Activated CD8-positive, alpha-beta T cell treated with anti-CD3 and anti-CD28 coated beads for 36 hours (primary cell): ENCODE results near the gene HOXD8. TPM values are rescaled to one million over a fixed set of nuclear protein-coding genes. Genes with fewer than 3 reads are reported as not detected.
A peak's percentile ranks its signal among the peaks of the same experiment; 100 is the strongest.

Experiments
- ATAC-seq: fragments of 200-7000 bp; cut with Tn5 transposase; one replicate; pipeline ENCODE4 v1.10.0; 2021; ENCODE audit warnings: mild to moderate bottlenecking, moderate library complexity
- CTCF ChIA-PET: fragments of 350-600 bp; sonication (Branson Sonifier 250); formaldehyde crosslinking; loops from one replicate; lab custom pipeline; 2021; ENCODE audit warnings: antibody characterized with exemption; lab: Charles Lee
- POLR2A ChIA-PET: fragments of 350-600 bp; sonication (Branson Sonifier 250); formaldehyde crosslinking; loops from one replicate; lab custom pipeline; 2021; ENCODE audit warnings: antibody characterized with exemption; lab: Charles Lee
- DNase-seq: peaks from one replicate; pipeline ENCODE4 v3.0.0-alpha.2; 2020
- H3K27ac Mint-ChIP-seq: one replicate; pipeline ENCODE4 v1.8.0; 2021; ENCODE audit warnings: mild to moderate bottlenecking, mixed read lengths
- H3K27me3 Mint-ChIP-seq: one replicate; pipeline ENCODE4 v1.8.0; 2021; ENCODE audit warnings: mixed read lengths
- H3K36me3 Mint-ChIP-seq: one replicate; pipeline ENCODE4 v1.8.0; 2021; ENCODE audit warnings: low read depth, mixed read lengths
- H3K4me1 Mint-ChIP-seq: one replicate; pipeline ENCODE4 v1.8.0; 2021; ENCODE audit warnings: low read depth, mixed read lengths
- H3K4me3 Mint-ChIP-seq: one replicate; pipeline ENCODE4 v1.8.0; 2021; ENCODE audit warnings: mild to moderate bottlenecking, moderate library complexity, mixed read lengths
- H3K9me3 Mint-ChIP-seq: one replicate; pipeline ENCODE4 v1.8.0; 2021; ENCODE audit warnings: mixed read lengths
- intact Hi-C: fragments of 100-400 bp; cut with micrococcal nuclease; formaldehyde crosslinking; loops from one replicate; pipeline ENCODE4 v1.10.0; 2022
- total RNA-seq, 2 experiments: library from RNA; stranded (reverse); gene quantifications; one replicate each; pipeline ENCODE4 v1.2.3, GENCODE V29; 2021
- TF ChIP-seq, protein P1 (sequence below): fragments of 200-600 bp; IDR thresholded peaks from one replicate; pipeline ENCODE4 v1.8.0; 2022; ENCODE audit warnings: antibody characterized with exemption, mild to moderate bottlenecking

HOXD8 gene
- total RNA-seq, 2 experiments from 2014 or later, result not detected

DNA sequence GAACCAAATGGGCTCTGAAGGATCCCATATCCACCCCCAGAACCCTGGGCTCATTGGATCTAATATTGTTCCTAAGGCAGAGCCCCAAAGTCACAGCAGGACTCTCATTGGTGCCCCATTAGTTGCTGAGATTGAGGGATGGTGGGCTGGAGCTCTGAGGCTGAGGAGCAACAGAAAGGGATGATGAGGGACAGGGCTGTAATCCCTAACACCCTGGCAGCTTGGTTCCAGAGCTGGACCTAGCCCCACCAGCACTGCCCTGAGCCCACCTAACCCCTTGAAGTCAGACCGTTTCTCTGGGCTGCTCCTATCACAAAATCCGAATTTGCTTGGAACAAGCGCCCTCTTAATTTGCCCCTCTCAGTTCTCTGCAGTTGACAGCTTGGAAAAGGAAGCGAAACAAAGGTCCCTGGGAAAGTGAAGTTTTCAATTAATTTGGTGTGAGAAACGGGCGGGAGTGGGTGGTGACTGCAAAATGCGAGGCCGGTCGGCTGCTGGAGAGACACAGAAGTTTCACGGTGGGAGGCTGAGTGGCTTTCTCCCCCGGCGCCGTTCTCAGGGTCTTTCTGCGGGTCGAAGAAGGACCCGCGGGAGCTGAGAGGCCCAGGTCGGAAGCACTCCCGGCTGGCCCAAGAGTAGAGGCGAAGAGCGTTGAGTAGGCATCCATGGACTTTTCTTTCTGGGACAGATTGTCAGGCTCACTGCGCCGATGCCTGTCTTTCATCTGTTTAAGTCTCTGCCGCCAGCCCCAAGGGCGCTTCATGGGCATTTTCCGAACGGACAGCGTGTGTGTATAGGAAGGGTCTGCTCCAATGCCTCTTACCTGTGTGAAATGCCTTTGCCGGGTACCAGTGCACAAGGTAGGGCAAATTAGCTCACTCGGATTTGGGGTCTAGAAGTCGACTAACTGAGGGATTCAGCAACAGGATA is 37.9 kb upstream of the HOXD8 start:
- H3K27ac Mint-ChIP-seq, result no peak overlapping the region
- TF ChIP-seq, protein P1, sequence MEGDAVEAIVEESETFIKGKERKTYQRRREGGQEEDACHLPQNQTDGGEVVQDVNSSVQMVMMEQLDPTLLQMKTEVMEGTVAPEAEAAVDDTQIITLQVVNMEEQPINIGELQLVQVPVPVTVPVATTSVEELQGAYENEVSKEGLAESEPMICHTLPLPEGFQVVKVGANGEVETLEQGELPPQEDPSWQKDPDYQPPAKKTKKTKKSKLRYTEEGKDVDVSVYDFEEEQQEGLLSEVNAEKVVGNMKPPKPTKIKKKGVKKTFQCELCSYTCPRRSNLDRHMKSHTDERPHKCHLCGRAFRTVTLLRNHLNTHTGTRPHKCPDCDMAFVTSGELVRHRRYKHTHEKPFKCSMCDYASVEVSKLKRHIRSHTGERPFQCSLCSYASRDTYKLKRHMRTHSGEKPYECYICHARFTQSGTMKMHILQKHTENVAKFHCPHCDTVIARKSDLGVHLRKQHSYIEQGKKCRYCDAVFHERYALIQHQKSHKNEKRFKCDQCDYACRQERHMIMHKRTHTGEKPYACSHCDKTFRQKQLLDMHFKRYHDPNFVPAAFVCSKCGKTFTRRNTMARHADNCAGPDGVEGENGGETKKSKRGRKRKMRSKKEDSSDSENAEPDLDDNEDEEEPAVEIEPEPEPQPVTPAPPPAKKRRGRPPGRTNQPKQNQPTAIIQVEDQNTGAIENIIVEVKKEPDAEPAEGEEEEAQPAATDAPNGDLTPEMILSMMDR, result no peak
- no peaks in the 10 kb centered on the region for H3K9me3 Mint-ChIP-seq
- H3K27me3 Mint-ChIP-seq, result peaks cover 89% of the 10 kb centered on the region
- peak overlapping the region; percentile 42 for H3K4me3 Mint-ChIP-seq
- intact Hi-C loops, result no loop called here
- DNase-seq (no peak), ATAC-seq (no peak)
- ChIA-PET CTCF (no interaction called here), POLR2A (no interaction called here)
- H3K4me1 Mint-ChIP-seq, result peaks cover 9% of the 10 kb centered on the region
- peaks cover 3% of the 10 kb centered on the region for H3K36me3 Mint-ChIP-seq

DNA sequence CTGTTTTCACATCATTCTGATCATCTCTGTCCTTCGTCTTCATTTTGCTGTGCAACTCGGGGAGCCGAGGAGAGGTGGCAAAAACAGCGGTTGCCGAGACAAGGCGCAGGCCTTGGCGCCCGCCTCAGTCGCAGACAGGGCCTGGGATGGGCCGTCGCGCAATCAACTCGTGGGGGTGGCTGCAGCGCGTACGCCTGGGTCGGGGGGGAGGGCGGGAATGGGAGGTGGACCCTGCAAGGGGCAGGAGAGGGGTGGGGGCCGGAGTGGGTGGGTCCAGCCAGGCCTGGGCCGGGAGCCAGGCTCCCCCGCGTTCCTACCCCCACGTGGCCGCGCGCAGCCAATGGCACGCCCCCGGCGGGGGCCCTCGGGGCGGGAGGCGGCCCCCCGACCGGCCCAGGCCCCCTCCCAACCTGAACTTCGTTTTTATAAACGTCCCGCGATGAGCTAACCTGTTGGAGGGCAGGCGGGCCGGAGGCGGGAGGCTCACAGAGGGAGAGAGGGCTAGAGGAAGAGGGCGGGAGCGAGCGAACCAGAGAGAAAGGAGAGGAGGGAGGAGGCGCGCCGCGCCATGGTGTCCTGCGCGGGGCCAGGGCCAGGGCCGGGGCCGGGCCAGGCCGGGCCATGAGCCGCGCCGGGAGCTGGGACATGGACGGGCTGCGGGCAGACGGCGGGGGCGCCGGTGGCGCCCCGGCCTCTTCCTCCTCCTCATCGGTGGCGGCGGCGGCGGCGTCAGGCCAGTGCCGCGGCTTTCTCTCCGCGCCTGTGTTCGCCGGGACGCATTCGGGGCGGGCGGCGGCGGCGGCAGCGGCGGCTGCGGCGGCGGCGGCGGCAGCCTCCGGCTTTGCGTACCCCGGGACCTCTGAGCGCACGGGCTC is 37.0 kb upstream of the HOXD8 start, which contains the start of gene HOXD13:
Gene HOXD13 (plus strand): TSS at position 452 of the 875 bp plus-strand sequence. CDS start 170 bp downstream, at position 622.
- no peaks in the 10 kb centered on the region for H3K9me3 Mint-ChIP-seq
- peaks cover 17% of the 10 kb centered on the region for H3K4me1 Mint-ChIP-seq
- ChIA-PET CTCF (no interaction called here), POLR2A (no interaction called here)
- peak within 1 kb of the TSS; percentile 42 for H3K4me3 Mint-ChIP-seq
- peaks cover 3% of the 10 kb centered on the region for H3K36me3 Mint-ChIP-seq
- H3K27ac Mint-ChIP-seq, result no peak within 1 kb of the TSS
- DNase-seq, result no peak
- TF ChIP-seq, protein P1, result no peak
- intact Hi-C loops, result no loop called here
- H3K27me3 Mint-ChIP-seq, result peaks cover 87% of the 10 kb centered on the region
- ATAC-seq, result peak; percentile 36

DNA sequence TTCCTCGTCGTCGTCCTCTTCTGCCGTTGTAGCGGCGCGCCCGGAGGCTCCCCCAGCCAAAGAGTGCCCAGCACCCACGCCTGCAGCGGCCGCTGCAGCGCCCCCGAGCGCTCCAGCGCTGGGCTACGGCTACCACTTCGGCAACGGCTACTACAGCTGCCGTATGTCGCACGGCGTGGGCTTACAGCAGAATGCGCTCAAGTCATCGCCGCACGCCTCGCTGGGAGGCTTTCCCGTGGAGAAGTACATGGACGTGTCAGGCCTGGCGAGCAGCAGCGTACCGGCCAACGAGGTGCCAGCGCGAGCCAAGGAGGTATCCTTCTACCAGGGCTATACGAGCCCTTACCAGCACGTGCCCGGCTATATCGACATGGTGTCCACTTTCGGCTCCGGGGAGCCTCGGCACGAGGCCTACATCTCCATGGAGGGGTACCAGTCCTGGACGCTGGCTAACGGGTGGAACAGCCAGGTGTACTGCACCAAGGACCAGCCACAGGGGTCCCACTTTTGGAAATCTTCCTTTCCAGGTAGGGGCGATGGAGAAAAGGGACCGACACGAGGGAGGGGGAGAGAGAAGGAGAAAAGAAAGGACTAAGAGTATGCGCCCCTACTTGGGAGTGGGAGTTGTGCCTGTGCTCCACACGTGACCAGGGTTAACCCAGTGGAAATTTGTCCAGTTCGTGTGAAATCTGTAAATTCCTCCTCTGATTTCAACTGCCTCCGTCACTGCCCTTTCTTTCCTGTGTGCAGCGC is 36.2 kb upstream of the HOXD8 start:
- DNase-seq, result no peak
- no peaks in the 10 kb centered on the region for H3K9me3 Mint-ChIP-seq
- TF ChIP-seq, protein P1, result no peak
- CTCF ChIA-PET, result interaction anchor here (3.0 kb wide), 1 partner anchor 8 kb away, joined by 8 read pairs; no protein-coding TSS in a partner anchor
- H3K4me3 Mint-ChIP-seq, result no peak overlapping the region
- POLR2A ChIA-PET, result no interaction called here
- no peak for ATAC-seq
- intact Hi-C loops, result no loop called here
- peaks cover 3% of the 10 kb centered on the region for H3K36me3 Mint-ChIP-seq
- peaks cover 21% of the 10 kb centered on the region for H3K4me1 Mint-ChIP-seq
- no peak overlapping the region for H3K27ac Mint-ChIP-seq
- peaks cover 87% of the 10 kb centered on the region for H3K27me3 Mint-ChIP-seq

- Mint-ChIP-seq H3K27me3 (peaks cover 84% of the 10 kb centered on the region), H3K4me3 (no peak overlapping the region), H3K27ac (no peak overlapping the region), H3K36me3 (peaks cover 3% of the 10 kb centered on the region), H3K9me3 (no peaks in the 10 kb centered on the region), H3K4me1 (peaks cover 19% of the 10 kb centered on the region)
- ATAC-seq (no peak), DNase-seq (no peak)
- intact Hi-C loops, result no loop called here
- ChIA-PET POLR2A (no interaction called here), CTCF (interaction anchor here (3.0 to 6.1 kb wide), 3 partner anchors 9 to 405 kb away, joined by 8 to 94 read pairs (median 28); no protein-coding TSS in a partner anchor)
- TF ChIP-seq, protein P1, result no peak
These were observed 35.6 kb upstream of the HOXD8 start for GRCh38 chr2:176093898-176094249.
